ENCODE results near the gene NUDT16L1.

The NUDT16L1 gene

DNA sequence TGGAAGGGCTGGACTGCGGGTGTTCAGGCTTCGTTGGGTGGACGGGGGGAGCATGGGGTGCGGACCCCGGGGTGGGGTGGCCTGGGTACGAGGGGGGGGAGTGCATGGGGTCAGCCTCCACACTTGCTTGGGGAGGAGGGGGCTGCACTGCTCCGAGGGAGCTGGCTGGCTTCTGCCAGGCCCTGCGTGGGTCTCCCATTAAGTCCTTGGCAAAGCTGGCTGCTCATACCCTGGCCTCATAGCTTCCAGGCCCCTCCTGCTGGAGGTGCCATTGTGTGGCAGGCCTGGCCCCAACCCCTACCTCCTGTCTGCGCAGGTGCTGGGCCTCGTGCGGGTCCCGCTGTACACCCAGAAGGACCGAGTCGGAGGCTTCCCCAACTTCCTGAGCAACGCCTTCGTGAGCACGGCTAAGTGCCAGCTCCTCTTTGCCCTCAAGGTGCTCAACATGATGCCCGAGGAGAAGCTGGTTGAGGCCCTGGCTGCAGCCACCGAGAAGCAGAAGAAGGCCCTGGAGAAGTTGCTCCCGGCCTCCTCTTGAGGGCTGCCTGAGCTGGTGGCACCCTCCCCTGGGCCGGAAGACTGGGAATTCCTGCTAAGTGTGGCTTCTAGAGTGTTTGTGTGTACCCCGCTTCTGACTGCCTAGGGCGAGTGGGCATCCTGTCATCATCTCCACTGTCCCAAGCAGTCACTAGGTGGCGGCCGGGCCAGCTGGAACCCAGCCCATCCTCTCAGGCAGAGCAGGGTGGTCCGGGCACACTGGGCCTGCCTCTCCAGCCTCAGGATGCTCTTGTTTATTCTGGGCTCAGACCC lies 1.5 kb downstream of the NUDT16L1 start:
- peak; percentile 62 for DNase-seq (ENCODE audit: low spot score)

DNA sequence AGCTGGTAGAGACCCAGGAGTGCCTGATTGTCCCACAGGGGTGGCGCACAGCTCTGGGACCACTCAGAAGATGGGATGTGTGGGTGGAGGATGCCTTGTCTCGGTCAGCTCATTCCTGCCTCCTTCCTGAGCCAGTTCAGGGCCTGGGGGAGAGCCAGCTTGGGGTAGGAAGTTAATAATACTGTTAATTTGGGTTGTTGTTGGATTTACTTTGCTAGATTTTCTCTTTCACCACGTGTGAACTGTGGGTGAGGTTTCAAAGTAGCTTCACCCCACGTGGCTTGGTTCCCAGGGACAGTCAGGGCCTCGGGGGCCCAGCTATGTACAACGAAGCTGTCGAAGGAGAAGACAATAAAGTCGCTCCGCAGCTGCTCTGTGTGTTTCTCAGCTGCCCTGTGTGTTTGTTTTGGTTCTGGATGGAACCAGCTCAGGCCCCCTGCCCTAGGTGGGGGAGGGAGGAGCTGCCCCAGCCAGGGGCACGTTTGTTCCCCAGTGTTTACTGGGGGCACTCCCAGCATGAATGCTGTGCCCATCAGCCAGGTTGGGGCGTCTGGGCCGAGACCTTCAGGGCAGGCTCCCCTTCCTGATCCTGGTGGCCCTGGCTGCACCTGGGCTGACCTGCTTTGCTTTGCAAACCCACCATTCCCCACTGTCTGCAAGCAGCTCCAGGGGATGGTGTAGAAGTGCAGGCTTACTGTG lies 2.3 kb downstream of the NUDT16L1 start:
- DNase-seq (ENCODE audit: low spot score) = peak; percentile 1

DNA sequence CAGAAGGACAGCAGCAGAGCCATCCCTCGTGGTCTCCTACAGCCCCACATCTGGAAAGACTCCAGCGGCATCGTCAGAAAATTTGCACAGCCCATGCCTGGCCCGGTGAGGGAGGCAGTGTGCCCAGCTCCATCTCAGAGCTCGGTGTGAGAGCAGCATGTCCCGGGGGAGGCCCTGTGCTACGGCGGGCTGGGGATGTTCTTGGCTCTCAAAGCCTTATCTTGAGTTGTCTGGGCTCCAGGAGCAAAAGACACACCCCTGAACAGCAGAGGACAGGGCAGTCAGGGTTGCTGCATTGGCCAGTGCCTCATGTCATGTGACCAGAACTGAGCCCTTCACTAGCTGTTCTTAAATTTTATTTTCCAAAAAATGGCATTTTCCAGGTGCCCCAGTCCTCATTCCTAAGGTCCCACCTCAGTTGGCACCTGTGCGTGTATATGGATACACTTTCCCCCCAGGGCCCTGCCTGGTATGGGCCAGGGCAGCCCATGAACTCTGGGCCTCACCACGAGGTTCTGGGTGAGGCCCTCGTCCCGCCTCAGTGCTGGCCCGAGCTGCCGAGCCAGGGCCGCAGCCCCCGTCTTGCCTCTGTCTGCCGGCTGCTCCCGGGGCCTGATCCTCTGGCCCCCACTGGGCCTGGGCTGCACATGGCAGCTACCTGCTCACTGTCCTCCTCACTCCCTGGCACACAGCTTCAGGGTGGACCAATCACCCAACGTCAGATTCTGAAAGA lies 3.0 kb downstream of the NUDT16L1 start:
- DNase-seq (ENCODE audit: low spot score) = no peak

DNA sequence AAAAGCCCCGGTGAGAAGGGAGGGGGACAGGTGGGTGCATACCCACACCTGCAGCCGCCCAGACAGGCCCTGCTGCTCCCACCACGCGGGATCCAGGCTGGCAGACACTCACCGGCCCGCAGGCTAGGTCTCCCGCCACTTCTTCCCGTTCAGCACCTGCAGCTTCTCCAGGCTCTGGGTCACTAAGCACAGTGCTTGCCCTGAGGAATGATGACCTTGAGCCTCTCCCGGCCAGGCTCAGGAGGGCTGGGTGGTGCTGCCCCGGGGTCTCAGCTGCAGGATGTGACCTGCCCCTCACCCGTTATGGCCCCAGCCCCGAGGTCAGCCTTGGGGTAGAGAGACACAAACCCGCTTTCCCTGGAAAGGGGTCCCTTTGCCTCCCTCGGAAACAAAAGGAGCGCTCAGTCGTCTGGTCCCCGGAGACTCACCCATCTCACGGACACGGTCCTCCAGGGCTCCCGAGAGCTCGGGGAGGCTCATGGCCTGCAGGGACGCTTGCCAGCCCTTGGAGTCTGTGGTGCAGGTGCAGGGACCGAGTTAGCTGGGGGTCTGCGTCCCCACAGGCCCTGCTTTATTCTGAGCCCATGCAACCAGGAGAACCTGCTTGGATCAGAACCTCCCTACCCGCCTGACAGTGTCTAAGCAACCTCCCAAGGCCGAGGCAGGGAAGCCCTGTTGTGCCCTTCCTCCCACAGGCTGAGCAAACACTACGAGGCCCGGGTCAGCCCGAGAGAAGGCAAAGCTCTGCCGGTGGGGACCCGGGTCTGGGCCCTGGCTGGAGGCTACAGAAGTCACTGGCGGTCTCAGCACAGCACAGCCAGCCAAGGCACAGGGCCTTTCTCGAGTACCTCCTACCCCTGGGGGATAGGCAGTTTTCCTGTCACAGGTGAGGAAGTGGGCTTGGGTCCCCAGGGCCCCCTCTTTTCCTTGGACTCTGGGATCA lies 3.8 kb downstream of the NUDT16L1 start:
- no peak for DNase-seq (ENCODE audit: low spot score)

GRCh38 chr16:4697848-4698291 lies 4.5 kb downstream of the NUDT16L1 start:
- no peak for DNase-seq (ENCODE audit: low spot score)

GRCh38 chr16:4698321-4699045 lies 5.1 kb downstream of the NUDT16L1 start:
- no peak for DNase-seq (ENCODE audit: low spot score)

GRCh38 chr16:4699046-4699556 lies 5.7 kb downstream of the NUDT16L1 start:
- no peak for DNase-seq (ENCODE audit: low spot score)

- DNase-seq (ENCODE audit: low spot score) = no peak
These were observed 7.1 kb downstream of the NUDT16L1 start for GRCh38 chr16:4700380-4700996.

DNA sequence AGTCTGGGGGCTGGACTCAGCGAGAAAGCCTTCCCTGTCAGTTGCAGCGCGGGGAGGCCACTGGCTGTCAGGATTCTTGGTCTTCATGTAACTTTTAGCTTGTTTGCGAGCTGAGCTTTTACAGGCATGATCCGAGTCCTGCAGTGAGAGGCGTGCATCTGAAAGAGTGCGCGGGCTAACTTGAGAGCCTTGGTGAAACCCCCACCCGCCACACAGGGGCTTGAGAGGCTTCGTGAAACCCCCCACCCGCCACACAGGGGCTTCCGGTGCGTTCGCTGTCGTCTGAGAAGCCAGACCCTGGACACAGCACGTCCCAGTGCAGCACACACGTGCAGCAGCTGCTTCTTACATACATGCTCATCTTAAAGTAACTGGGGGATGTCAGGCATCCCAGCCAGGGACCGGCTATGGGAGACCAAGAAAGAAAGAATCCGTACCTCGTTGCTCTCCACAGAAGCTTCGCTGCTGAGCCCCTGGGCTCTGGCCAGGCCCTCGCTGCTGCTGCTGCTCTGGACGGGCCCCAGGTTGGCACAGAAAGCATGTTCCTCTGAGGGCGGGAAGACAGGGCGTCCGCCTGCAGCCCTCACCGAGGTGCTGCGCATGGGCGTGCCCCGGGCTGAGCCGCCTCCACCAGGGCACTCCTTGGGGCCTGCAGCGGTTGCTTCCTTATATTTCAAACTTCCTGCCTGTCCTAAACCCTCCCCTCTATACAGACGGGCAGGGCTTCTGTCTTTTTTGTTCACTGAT lies 7.8 kb downstream of the NUDT16L1 start:
- no peak for DNase-seq (ENCODE audit: low spot score)

DNA sequence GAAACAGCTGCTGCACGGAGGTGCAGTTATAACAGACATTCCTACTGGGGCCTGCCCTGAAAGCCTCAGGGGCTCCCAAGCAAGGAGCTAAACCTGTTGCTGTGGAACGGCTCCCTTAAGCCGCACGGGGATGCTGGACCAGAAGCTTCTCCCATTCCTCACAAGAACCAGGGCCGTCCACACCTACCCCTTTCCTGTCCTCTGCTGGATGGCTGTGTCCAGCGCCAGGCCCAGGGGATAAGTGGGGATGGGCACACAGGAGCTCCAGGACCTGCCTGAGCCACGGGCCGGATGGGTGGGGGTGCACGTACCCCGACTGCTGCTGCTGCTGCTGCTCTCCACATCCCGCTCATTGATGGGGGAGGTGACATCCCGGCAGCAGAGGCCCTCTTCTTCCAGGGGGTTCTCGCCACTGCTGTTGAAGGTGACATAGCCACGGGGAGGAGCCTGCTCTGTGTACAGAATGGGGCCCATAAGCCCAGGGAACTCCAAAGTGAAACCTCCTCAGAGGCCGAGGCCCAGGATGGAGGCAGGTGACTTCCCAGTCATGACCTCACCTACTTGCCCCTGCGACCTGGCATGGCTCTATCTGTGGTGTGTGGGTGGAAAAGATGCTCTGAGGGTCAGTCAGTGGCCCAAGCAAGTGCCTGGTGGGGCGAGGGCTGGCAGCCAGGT lies 8.6 kb downstream of the NUDT16L1 start:
- DNase-seq (ENCODE audit: low spot score) = no peak

DNA sequence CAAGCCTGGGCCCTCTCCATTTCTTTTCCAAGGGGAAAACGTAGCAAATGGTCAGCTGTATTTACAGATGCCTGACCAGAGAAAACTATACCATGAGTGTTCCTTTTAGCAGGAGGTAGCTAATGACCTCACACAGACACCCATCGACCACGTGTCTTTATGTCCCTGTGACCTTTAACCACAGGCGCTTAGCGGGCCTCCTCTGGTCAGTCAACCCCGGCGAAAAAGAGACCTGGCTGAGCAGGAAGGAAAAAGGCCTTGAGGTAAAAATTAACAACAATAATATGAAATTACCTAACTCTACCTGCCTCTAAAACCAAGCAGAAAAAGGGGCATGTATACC lies 9.1 kb downstream of the NUDT16L1 start:
- no peak for DNase-seq (ENCODE audit: low spot score)

DNA sequence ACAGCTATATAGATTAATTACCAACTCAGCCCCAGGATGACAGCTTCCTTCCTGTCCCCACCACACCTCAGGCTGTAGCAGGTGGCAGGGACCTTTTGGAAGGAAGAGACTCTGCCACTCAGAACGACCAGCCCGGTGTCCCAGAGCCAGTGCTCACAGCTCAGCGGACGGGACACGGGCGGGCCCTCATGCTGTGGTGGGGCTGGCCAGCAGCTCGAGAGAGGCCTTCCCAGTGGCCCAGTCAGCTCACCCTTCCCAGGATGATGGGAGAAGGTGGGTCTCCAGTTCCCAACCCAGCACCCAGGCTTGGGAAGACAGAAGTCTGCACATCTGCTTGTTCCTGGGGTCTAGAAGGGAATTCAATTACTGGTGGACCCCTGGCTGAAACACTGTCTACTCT lies 10.5 kb downstream of the NUDT16L1 start:
- no peak for DNase-seq (ENCODE audit: low spot score)

DNA sequence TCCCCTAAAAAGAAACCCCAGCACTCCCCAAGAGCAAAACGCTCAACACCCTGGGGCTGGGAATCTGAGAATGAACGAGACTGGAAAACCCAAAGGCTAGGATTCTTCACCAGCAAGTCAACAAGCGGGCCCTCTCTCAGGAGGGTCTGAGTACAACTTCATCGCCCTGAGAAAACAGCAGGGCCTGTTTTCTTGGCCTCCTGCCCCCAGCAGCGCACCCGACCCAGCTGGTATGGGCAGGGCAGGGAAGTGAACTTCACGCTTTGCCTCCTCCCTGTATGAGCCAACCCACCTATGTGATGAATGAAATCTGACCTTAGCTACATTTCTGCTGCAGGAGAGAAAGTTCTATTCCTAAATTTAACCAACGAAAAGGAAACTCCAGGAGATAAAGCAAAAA lies 11.1 kb downstream of the NUDT16L1 start:
- no peak for DNase-seq (ENCODE audit: low spot score)

GRCh38 chr16:4704913-4705312 lies 11.6 kb downstream of the NUDT16L1 start:
- DNase-seq (ENCODE audit: low spot score) = no peak

DNA sequence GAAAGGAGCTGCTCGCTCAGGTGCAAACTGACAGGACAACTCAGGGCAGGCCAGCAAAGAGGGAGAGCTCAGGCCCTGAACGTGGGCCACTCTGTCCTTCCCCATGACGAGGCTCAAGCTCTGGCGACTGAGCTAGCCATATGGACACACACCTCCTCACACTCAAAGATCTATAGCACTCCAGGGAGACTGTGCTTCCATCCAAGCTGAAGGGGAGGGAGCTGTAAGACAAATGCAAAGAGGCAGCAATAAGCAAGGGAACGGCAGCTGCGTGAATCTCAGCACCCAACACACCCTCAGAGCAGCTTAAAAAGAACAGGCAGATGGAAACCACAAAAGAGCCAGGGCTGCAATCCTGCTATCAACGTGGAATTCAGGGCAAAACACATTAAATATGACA lies 13.5 kb downstream of the NUDT16L1 start:
- peak; percentile 57 for DNase-seq (ENCODE audit: low spot score)

GRCh38 chr16:4709481-4709880 lies 16.1 kb downstream of the NUDT16L1 start:
- DNase-seq (ENCODE audit: low spot score) = no peak

GRCh38 chr16:4713663-4714501 lies 20.5 kb downstream of the NUDT16L1 start:
- no peak for DNase-seq (ENCODE audit: low spot score)

- DNase-seq (ENCODE audit: low spot score) = no peak
These were observed 21.6 kb downstream of the NUDT16L1 start for GRCh38 chr16:4714996-4715395.

Data from Ammon's horn (tissue), 1 donor.